Measurements from ENCODE around the gene UBE2G2. TPM values are rescaled to one million over a fixed set of nuclear protein-coding genes. Genes with fewer than 3 reads are reported as not detected.

Gene UBE2G2
- total RNA-seq, 4 donors from 2014 or later = 90.4 to 127 (median 95.3) TPM

- Histone ChIP-seq H3K27me3 (no peaks in the 10 kb centered on the region), H3K4me1 (no peaks in the 10 kb centered on the region), H3K9me3 (no peaks in the 10 kb centered on the region), H3K4me3 (replicated peaks in 1 of 3) (no peak overlapping the region), H3K27ac (no peak overlapping the region), H3K36me3 (no peaks in the 10 kb centered on the region)
- intact Hi-C loops (cut with DNase I) = no loop called here
- 94% methylated on average over 8 of the region's 8 CpGs for WGBS, 2 donors
- TF ChIP-seq CTCF (IDR thresholded peaks at IDR 0.05) (no peak), POLR2A (IDR thresholded peaks at IDR 0.05) (no peak)
- no peak for DNase-seq
Observed at GRCh38 chr21:44736291-44737004, 65.2 kb downstream of the UBE2G2 start.

GRCh38 chr21:44735821-44736220 lies 65.8 kb downstream of the UBE2G2 start:
- Histone ChIP-seq H3K4me1 (no peaks in the 10 kb centered on the region), H3K36me3 (no peaks in the 10 kb centered on the region), H3K27me3 (no peaks in the 10 kb centered on the region), H3K9me3 (no peaks in the 10 kb centered on the region), H3K4me3 (replicated peaks in 1 of 3) (no peak overlapping the region), H3K27ac (no peak overlapping the region)
- intact Hi-C loops (cut with DNase I) = no loop called here
- no peak for DNase-seq
- TF ChIP-seq CTCF (IDR thresholded peaks at IDR 0.05) (no peak), POLR2A (IDR thresholded peaks at IDR 0.05) (no peak)
- 88 to 89% methylated on average over 4 to 5 of the region's 6 CpGs for WGBS, 2 donors

- TF ChIP-seq CTCF (IDR thresholded peaks at IDR 0.05) = no peak
- TF ChIP-seq POLR2A (IDR thresholded peaks at IDR 0.05) = no peak
- Histone ChIP-seq H3K36me3 (no peaks in the 10 kb centered on the region), H3K9me3 (no peaks in the 10 kb centered on the region), H3K27me3 (no peaks in the 10 kb centered on the region), H3K4me3 (replicated peaks in 1 of 3) (no peak overlapping the region), H3K4me1 (no peaks in the 10 kb centered on the region), H3K27ac (no peak overlapping the region)
- intact Hi-C loops (cut with DNase I) = no loop called here
- no peak for DNase-seq
- 95 to 99% methylated on average over 12 to 17 of the region's 17 CpGs for WGBS, 2 donors
Observed at GRCh38 chr21:44734841-44735240, 66.8 kb downstream of the UBE2G2 start.

- intact Hi-C loops (cut with DNase I) = no loop called here
- Histone ChIP-seq H3K9me3 (no peaks in the 10 kb centered on the region), H3K27me3 (no peaks in the 10 kb centered on the region), H3K4me3 (replicated peaks in 1 of 3) (no peak overlapping the region), H3K36me3 (no peaks in the 10 kb centered on the region), H3K27ac (no peak overlapping the region), H3K4me1 (no peaks in the 10 kb centered on the region)
- DNase-seq = no peak
- 93 to 97% methylated on average over 15 of the region's 21 CpGs for WGBS, 2 donors
- TF ChIP-seq CTCF (IDR thresholded peaks at IDR 0.05) = no peak
- no peak for TF ChIP-seq POLR2A (IDR thresholded peaks at IDR 0.05)
Observed at GRCh38 chr21:44734026-44734745, 67.4 kb downstream of the UBE2G2 start.

GRCh38 chr21:44732956-44733355 lies 68.7 kb downstream of the UBE2G2 start:
- 65 to 71% methylated on average over 6 to 10 of the region's 11 CpGs for WGBS, 2 donors
- Histone ChIP-seq H3K36me3 (no peaks in the 10 kb centered on the region), H3K27ac (no peak overlapping the region), H3K9me3 (no peaks in the 10 kb centered on the region), H3K4me1 (no peaks in the 10 kb centered on the region), H3K4me3 (replicated peaks in 1 of 3) (no peak overlapping the region), H3K27me3 (no peaks in the 10 kb centered on the region)
- intact Hi-C loops (cut with DNase I) = no loop called here
- no peak for TF ChIP-seq CTCF (IDR thresholded peaks at IDR 0.05)
- no peak for TF ChIP-seq POLR2A (IDR thresholded peaks at IDR 0.05)
- no peak for DNase-seq
